ENCODE data around the gene ANTXR2.

The ANTXR2 gene

DNA sequence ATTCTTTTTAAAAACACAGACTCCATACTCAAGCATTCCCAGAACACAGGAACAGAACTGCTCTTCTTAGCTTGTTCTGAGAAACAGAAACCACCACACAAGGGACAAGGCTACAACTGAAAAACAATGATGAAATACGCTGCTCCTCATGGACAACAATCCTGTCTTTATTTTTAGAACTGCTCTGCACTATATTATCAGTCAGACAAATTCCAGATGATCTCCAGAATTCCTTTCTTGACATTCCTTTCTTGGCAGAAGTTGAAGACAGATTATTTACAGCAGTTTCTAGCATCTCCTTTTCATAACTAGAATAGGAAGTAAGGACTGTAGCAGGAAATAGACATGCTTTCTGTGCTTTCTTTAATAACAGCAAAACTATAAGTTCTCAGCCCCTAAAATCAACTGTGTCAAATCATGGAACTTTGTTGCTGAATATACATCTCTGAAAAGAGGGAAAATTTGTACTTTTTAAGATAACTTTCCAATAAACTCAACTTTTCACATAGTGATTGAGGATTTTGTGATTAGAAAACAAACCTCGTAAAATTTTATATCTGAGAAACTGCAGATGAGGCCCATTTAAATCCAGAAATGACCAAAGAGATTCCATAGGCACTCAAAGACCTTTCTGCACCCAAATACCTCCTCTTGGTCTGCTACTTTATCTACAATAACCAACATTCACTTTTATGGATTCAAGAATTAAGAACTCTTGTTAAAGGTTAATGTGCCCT is 35.9 kb downstream of the ANTXR2 start:
- in situ Hi-C loops (cut with HindIII; ENCODE audit: low pct_ligation_motif_present, low pct_unique_long_range_greater_than_20kb, low sequenced_read_pairs) = no loop called here
- no peak for DNase-seq

DNA sequence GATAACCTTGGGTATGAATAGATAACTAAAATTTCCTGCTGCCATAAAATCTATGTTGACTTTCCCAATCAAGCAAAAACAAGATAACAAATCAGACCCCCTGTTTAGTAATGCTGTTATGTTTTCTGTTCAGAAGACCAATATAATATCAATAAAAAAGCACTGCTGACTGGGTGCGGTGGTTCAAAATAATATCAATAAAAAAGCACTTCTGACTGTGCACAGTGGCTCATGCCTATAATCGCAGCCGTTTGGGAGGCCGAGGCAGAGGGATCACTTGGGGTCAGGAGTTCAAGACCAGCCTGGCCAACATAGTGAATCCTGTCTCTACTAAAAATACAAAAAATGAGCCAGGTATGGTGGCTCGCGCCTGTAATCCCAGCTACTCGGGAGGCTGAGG is 36.7 kb downstream of the ANTXR2 start:
- in situ Hi-C loops (cut with HindIII; ENCODE audit: low pct_ligation_motif_present, low pct_unique_long_range_greater_than_20kb, low sequenced_read_pairs) = no loop called here
- DNase-seq = no peak

- in situ Hi-C loops (cut with HindIII; ENCODE audit: low pct_ligation_motif_present, low pct_unique_long_range_greater_than_20kb, low sequenced_read_pairs) = no loop called here
- no peak for DNase-seq
Measured at GRCh38 chr4:80035336-80035735, 37.7 kb downstream of the ANTXR2 start.

DNA sequence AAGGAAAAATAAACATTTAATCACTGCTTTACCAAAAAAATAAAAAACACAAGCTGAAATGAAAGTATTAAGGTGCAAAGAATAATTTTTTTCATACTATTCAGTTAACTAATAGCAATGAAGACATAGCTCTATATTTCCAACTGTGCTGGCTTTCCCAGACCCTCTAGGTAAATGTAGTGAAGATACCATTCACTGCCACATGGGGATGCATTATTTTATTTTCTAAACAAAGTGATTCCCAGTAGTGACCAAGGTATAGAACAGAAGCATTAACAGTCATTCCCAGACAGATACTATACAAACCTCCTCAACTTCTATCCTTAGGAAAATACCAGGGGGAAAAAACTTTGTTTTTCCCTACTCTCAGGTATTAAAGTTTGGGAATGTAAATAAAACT is 39.4 kb downstream of the ANTXR2 start:
- in situ Hi-C loops (cut with HindIII; ENCODE audit: low pct_ligation_motif_present, low pct_unique_long_range_greater_than_20kb, low sequenced_read_pairs) = no loop called here
- DNase-seq = no peak

- no peak for DNase-seq
- in situ Hi-C loops (cut with HindIII; ENCODE audit: low pct_ligation_motif_present, low pct_unique_long_range_greater_than_20kb, low sequenced_read_pairs) = no loop called here
Measured at GRCh38 chr4:80029364-80029763, 43.7 kb downstream of the ANTXR2 start.

- in situ Hi-C loops (cut with HindIII; ENCODE audit: low pct_ligation_motif_present, low pct_unique_long_range_greater_than_20kb, low sequenced_read_pairs) = no loop called here
- no peak for DNase-seq
Measured at GRCh38 chr4:80027611-80028010, 45.4 kb downstream of the ANTXR2 start.

GRCh38 chr4:80026100-80026499 is 46.9 kb downstream of the ANTXR2 start:
- no peak for DNase-seq
- in situ Hi-C loops (cut with HindIII; ENCODE audit: low pct_ligation_motif_present, low pct_unique_long_range_greater_than_20kb, low sequenced_read_pairs) = no loop called here

GRCh38 chr4:80024335-80024734 is 48.7 kb downstream of the ANTXR2 start:
- in situ Hi-C loops (cut with HindIII; ENCODE audit: low pct_ligation_motif_present, low pct_unique_long_range_greater_than_20kb, low sequenced_read_pairs) = no loop called here
- DNase-seq = no peak

GRCh38 chr4:80022282-80022681 is 50.7 kb downstream of the ANTXR2 start:
- in situ Hi-C loops (cut with HindIII; ENCODE audit: low pct_ligation_motif_present, low pct_unique_long_range_greater_than_20kb, low sequenced_read_pairs) = no loop called here
- no peak for DNase-seq

- in situ Hi-C loops (cut with HindIII; ENCODE audit: low pct_ligation_motif_present, low pct_unique_long_range_greater_than_20kb, low sequenced_read_pairs) = no loop called here
- DNase-seq = peak; percentile 71
Measured at GRCh38 chr4:80017125-80017854, 55.7 kb downstream of the ANTXR2 start.

DNA sequence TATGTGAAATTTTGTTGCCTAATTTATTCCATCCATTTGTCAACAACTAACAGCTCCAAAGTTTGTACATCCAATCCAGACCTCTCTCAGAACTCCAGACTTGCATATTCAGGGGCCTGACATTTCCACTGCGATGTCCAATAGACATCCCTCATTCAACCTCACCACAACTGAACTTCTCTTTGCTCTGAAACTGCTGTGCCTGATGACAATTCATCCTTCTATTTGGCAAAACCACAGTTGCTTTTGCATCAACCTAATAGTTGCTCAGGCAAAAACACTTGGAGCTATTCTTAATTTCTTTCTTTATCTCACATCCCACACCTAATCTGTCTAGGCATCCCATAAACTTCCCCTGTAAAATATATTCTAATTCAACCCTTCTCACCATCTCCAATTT is 56.5 kb downstream of the ANTXR2 start:
- in situ Hi-C loops (cut with HindIII; ENCODE audit: low pct_ligation_motif_present, low pct_unique_long_range_greater_than_20kb, low sequenced_read_pairs) = no loop called here
- no peak for DNase-seq

DNA sequence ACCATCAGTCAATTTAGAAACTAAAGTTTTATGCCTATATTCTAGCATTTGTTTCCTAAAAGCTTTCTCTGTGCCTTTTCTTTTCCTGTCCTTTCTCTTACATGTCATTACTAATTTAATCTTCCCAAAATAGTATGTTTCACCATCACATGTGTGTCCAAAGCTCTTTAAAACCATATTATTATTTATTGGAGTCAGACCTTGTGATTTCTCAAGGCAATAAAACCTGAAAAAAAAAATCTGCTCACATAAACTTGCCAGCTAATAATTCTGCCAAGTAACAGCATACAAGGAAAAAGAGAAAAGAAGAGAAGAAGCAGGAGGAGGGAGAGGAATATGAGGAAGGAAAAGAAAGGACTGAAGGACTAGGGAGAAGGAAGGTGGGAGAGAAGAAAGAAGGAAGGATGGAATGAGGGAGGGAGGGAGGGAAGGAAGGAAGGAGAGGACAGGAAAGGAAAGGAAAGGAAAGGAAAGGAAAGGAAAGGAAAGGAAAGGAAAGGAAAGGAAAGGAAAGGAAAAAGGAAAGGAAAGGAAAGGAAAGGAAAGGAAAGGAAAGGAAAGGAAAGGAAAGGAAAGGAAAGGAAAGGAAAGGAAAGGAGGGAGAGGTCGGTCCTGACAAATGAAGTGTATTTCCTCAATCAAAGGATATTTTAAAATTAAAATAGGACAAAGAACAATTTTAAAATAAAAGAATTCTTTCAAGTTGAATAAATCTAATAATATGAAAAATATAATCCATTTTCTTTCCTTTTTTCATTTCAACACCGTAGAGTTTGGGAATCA is 57.4 kb downstream of the ANTXR2 start:
- in situ Hi-C loops (cut with HindIII; ENCODE audit: low pct_ligation_motif_present, low pct_unique_long_range_greater_than_20kb, low sequenced_read_pairs) = no loop called here
- DNase-seq = no peak

GRCh38 chr4:80014531-80014930 is 58.5 kb downstream of the ANTXR2 start:
- no peak for DNase-seq
- in situ Hi-C loops (cut with HindIII; ENCODE audit: low pct_ligation_motif_present, low pct_unique_long_range_greater_than_20kb, low sequenced_read_pairs) = no loop called here

DNA sequence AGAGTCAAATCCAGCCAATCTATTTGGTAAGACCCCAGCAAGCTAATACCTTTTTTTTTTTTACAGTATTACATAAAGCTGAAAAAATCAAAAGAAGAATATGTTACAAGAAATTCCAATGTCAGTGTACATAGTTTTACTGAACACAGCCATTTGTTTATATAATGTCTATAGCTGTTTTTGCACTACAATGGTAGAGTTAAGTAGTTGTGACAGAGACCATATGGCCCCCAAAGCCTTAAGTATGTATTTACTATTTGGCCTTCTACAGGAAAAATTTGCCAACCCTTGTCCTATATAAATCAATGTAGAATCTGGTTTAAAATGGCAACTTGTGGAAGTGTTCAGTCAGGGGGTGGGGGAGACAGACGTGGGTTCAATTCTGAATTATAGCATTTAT is 60.7 kb downstream of the ANTXR2 start:
- DNase-seq = no peak
- in situ Hi-C loops (cut with HindIII; ENCODE audit: low pct_ligation_motif_present, low pct_unique_long_range_greater_than_20kb, low sequenced_read_pairs) = no loop called here

GRCh38 chr4:80011636-80012236 is 61.3 kb downstream of the ANTXR2 start:
- no peak for DNase-seq
- in situ Hi-C loops (cut with HindIII; ENCODE audit: low pct_ligation_motif_present, low pct_unique_long_range_greater_than_20kb, low sequenced_read_pairs) = no loop called here

DNA sequence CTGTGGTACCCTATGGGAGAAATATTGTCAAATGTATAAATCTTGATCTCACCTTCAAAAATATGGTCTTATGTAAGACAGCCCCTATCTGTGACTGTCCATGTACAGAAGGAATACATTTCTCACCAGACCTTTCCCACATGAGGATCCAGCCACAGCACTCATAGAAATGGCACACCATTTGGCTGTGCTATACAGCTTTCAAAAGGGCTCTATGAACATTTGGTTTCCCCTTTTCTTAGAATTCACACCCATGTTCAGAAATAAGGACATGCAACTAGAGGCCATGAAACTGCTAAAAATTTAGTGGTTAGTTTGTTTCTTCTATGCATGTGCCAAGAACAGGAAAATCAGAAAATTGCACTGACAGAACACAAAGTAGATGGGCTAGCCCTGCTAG is 62.7 kb downstream of the ANTXR2 start:
- no peak for DNase-seq
- in situ Hi-C loops (cut with HindIII; ENCODE audit: low pct_ligation_motif_present, low pct_unique_long_range_greater_than_20kb, low sequenced_read_pairs) = no loop called here

DNA sequence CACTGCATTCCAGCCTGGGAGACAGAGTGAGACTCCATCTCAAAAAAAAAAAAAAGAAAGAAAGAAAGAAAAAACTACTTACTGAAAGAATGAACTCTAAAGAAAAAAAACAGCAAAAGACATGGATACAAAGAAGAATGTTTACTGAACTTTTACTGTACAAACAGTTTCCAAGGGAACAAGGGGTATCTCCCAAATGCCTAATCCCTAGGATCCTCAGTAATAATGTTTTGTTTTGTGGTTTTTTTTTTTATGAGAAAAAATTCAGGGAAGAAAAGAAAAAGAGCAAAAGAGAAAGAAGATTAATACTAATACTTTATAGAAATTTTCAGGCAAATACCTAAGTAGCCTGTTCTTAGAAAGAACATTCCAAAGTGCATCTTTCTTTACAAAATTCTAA is 63.2 kb downstream of the ANTXR2 start:
- DNase-seq = no peak
- in situ Hi-C loops (cut with HindIII; ENCODE audit: low pct_ligation_motif_present, low pct_unique_long_range_greater_than_20kb, low sequenced_read_pairs) = no loop called here

GRCh38 chr4:80008971-80009370 is 64.1 kb downstream of the ANTXR2 start:
- no peak for DNase-seq
- in situ Hi-C loops (cut with HindIII; ENCODE audit: low pct_ligation_motif_present, low pct_unique_long_range_greater_than_20kb, low sequenced_read_pairs) = no loop called here

DNA sequence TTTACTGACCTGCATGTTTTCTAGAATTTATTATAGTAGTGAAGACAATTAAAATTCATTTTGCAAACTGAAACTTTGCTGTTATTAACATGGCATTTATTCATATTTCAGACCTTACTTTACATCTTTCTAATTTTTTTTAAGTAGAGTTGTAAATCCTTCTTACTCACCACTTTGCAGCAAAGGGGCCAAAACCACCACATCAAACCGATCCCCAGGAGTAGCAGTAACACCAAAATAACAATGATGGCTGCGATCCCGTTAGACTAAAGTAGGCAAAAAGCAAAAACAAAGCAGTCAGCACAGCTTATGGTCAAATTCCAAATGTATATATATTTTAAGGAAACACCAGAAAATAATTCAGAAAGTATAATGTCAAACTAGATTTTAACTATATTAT is 64.7 kb downstream of the ANTXR2 start:
- in situ Hi-C loops (cut with HindIII; ENCODE audit: low pct_ligation_motif_present, low pct_unique_long_range_greater_than_20kb, low sequenced_read_pairs) = no loop called here
- DNase-seq = no peak
